K562 (cell line): ENCODE data around the gene KMT2E. TPM values are rescaled to one million over a fixed set of nuclear protein-coding genes. Genes with fewer than 3 reads are reported as not detected.

Experiments
- ARID3B ChIP-seq: fragments of 250-450 bp; sonication (Bioruptor Pico); IDR thresholded peaks from 2 replicates; pipeline ENCODE4 v1.4.0; 2020; ENCODE audit warnings: borderline replicate concordance
- BCL6 ChIP-seq: fragments of 250-450 bp; sonication (Bioruptor Pico); IDR thresholded peaks from 2 replicates; pipeline ENCODE4 v1.4.0; 2020
- ELK3 ChIP-seq: fragments of 450-650 bp; formaldehyde crosslinking; IDR thresholded peaks from 2 replicates; pipeline ENCODE4 v1.4.0; 2020; ENCODE audit warnings: mild to moderate bottlenecking
- ETV1 ChIP-seq: fragments of 450-650 bp; conservative IDR thresholded peaks from 2 replicates; pipeline ENCODE4 v1.6.1; 2016; ENCODE audit warnings: missing genetic modification characterization, control low read depth, low read depth, missing compliant biosample characterization
- FOXJ2 ChIP-seq: fragments of 200-800 bp; sonication (Bioruptor generic); IDR thresholded peaks from 2 replicates; pipeline ENCODE4 v1.6.1; 2016; ENCODE audit warnings: missing genetic modification characterization, missing compliant biosample characterization
- MAFF ChIP-seq: IDR thresholded peaks from 2 replicates; pipeline ENCODE4 v1.6.1; 2012; ENCODE audit warnings: low read length, improper control_type of control experiment
- MEIS2 ChIP-seq: fragments of 450-650 bp; IDR thresholded peaks from 2 replicates; pipeline ENCODE4 v1.6.1; 2014; ENCODE audit warnings: mild to moderate bottlenecking; ENCODE audit not compliant: partially characterized antibody
- MYNN ChIP-seq, 2 experiments: sonication (generic); formaldehyde crosslinking in 1 of 2; IDR thresholded peaks; 2 replicates each; pipeline versions ENCODE4 v1.5.0 to v1.6.1; 2016 to 2020; ENCODE audit warnings: antibody characterized with exemption in 1 of 2, missing genetic modification reagents in 1 of 2
- PHB ChIP-seq: fragments of 250-450 bp; sonication (Bioruptor Pico); IDR thresholded peaks from 2 replicates; pipeline ENCODE4 v1.5.0; 2021
- POLR2A ChIP-seq: fragments of 450-650 bp; conservative IDR thresholded peaks from 2 replicates; pipeline ENCODE4 v1.6.1; 2016
- PTBP1 ChIP-seq: fragments of 200-400 bp; formaldehyde crosslinking; IDR thresholded peaks from 2 replicates; pipeline ENCODE4 v1.6.1; 2017; ENCODE audit warnings: low read depth, low read length
- RBFOX2 ChIP-seq: fragments of 200-400 bp; formaldehyde crosslinking; IDR thresholded peaks from 2 replicates; pipeline ENCODE4 v1.6.1; 2017; ENCODE audit warnings: low read depth, mild to moderate bottlenecking, low read length, moderate library complexity
- RCOR1 ChIP-seq, 2 experiments: IDR thresholded peaks; 2 replicates each; pipeline ENCODE4 v1.6.1; 2012; ENCODE audit warnings: low read depth in 2 of 2, low read length in 2 of 2, borderline replicate concordance in 1 of 2, improper control_type of control experiment in 1 of 2
- SIRT6 ChIP-seq: IDR thresholded peaks from one replicate; pipeline ENCODE4 v1.6.1; 2012; ENCODE audit warnings: low read depth, mild to moderate bottlenecking, control low read depth, inconsistent platforms, low read length, moderate library complexity
- SPI1 ChIP-seq: IDR thresholded peaks from 2 replicates; pipeline ENCODE4 v1.6.1; 2011; ENCODE audit warnings: low read depth, low read length, control low read depth, borderline replicate concordance
- STAG1 ChIP-seq: sonication (generic); formaldehyde crosslinking; IDR thresholded peaks from 2 replicates; pipeline ENCODE4 v1.5.0; 2020; ENCODE audit warnings: missing genetic modification reagents, borderline replicate concordance
- ZBTB2 ChIP-seq: fragments of 450-650 bp; IDR thresholded peaks from 2 replicates; pipeline ENCODE4 v1.6.1; 2016; ENCODE audit warnings: antibody characterized with exemption
- ZFP30 ChIP-seq: fragments of 250-450 bp; sonication (Bioruptor Pico); IDR thresholded peaks from 2 replicates; pipeline ENCODE4 v1.8.0; 2022; ENCODE audit warnings: moderate library complexity, mild to moderate bottlenecking, inconsistent platforms, borderline replicate concordance
- ZNF280A ChIP-seq: fragments of 450-650 bp; IDR thresholded peaks from 2 replicates; pipeline ENCODE4 v1.6.1; 2018; ENCODE audit warnings: mild to moderate bottlenecking, low read depth; ENCODE audit not compliant: partially characterized antibody
- polyA plus RNA-seq, 8 experiments: library from polyadenylated mRNA; depleted of rRNA in 4 of 8; stranded (reverse) in 5 of 8; unstranded in 3 of 8; fragments of >200 nt; fragmentation: Nextera tagmentation in 2 of 8; fragmentation: Illumina TruSeq in 1 of 8; extraction: Ambion mirVana in 2 of 8; extraction: Trizol in 1 of 8; gene quantifications; 2 replicates each; pipeline versions ENCODE4 v1.2.1 to v1.2.3, GENCODE V29; 2011 to 2014; ENCODE audit warnings: inconsistent platforms in 1 of 8, missing spikeins in 1 of 8
- total RNA-seq, 7 experiments: library from RNA; depleted of rRNA in 6 of 7; stranded (reverse); fragments of >200 nt in 6 of 7; fragmentation: Illumina TruSeq in 2 of 7; extraction: Trizol in 2 of 7; gene quantifications; 2 replicates each; pipeline versions ENCODE4 v1.2.1 to v1.2.3, GENCODE V29; 2011 to 2021; ENCODE audit warnings: low replicate concordance in 1 of 7
- TF ChIP-seq, protein P1 (sequence below): fragments of 450-650 bp; conservative IDR thresholded peaks from 2 replicates; pipeline ENCODE4 v1.6.1; 2016; ENCODE audit warnings: missing genetic modification characterization, low read depth, mild to moderate bottlenecking, missing compliant biosample characterization, moderate library complexity

KMT2E gene
- total and polyA plus RNA-seq, 9 of the 15 experiments (the other 6 are each of a cell fraction or from before 2014, with no cell fraction given), result 8.9 to 55.3 (median 38.1) TPM

GRCh38 chr7:105013221-105013815 is 687 bp upstream of the KMT2E start (continued):
- TF ChIP-seq RCOR1 (IDR thresholded peaks at IDR 0.05; ENCODE audit: borderline replicate concordance in 1 of 2, low read depth in 2 of 2, low read length in 2 of 2) (no peak; a peak in 1 of 4 replicates), FOXJ2 (no peak; the same call in 1 of the 2 replicates), ETV1 (tag) (peak; percentile 88), SIRT6 (no peak), PHB (CRISPR knock-in tag) (peak; percentile 61; the same call in 1 of the 2 replicates), STAG1 (CRISPR knock-in tag) (no peak), ZBTB2 (peak; percentile 95), MYNN (IDR thresholded peaks at IDR 0.05) (no peak), MYNN (CRISPR knock-in tag; IDR thresholded peaks at IDR 0.05) (no peak), ARID3B (CRISPR knock-in tag) (0 out of 2 replicates have a peak, but pooled peaks have one; percentile 58), RBFOX2 (no peak; the same call in 1 of the 2 replicates), SPI1 (peak; percentile 55), ELK3 (CRISPR knock-in tag) (peak; percentile 76; the same call in 1 of the 2 replicates), ZNF280A (no peak), MAFF (0 out of 2 replicates have a peak, but pooled peaks have one; percentile 1), ZFP30 (CRISPR knock-in tag) (0 out of 2 replicates have a peak, but pooled peaks have one; percentile 61), BCL6 (CRISPR knock-in tag) (no peak), POLR2A (peak; percentile 100), MEIS2 (peak; percentile 86), PTBP1 (no peak)
- TF ChIP-seq, protein P1, sequence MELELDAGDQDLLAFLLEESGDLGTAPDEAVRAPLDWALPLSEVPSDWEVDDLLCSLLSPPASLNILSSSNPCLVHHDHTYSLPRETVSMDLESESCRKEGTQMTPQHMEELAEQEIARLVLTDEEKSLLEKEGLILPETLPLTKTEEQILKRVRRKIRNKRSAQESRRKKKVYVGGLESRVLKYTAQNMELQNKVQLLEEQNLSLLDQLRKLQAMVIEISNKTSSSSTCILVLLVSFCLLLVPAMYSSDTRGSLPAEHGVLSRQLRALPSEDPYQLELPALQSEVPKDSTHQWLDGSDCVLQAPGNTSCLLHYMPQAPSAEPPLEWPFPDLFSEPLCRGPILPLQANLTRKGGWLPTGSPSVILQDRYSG, result peak; percentile 72; the same call in 1 of the 2 replicates
